GM18499 (cell line): ENCODE data around the gene ST8SIA3.

Experiments used
- ATAC-seq: cut with Tn5 transposase; IDR thresholded peaks from one replicate; pipeline ENCODE4 v1.9.1; 2021; ENCODE audit warnings: moderate number of reproducible peaks; ENCODE audit not compliant: insufficient read depth, unreplicated experiment

ST8SIA3 gene, protein sequence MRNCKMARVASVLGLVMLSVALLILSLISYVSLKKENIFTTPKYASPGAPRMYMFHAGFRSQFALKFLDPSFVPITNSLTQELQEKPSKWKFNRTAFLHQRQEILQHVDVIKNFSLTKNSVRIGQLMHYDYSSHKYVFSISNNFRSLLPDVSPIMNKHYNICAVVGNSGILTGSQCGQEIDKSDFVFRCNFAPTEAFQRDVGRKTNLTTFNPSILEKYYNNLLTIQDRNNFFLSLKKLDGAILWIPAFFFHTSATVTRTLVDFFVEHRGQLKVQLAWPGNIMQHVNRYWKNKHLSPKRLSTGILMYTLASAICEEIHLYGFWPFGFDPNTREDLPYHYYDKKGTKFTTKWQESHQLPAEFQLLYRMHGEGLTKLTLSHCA

GRCh38 chr18:57352271-57352701 is at the start of gene ST8SIA3:
Gene ST8SIA3 (plus strand): TSS chr18:57352557. CDS start chr18:57352847, 290 bp downstream.
- no peak for ATAC-seq

- no peak for ATAC-seq
Measured at GRCh38 chr18:57311472-57311871, 40.9 kb upstream of the ST8SIA3 start.

DNA sequence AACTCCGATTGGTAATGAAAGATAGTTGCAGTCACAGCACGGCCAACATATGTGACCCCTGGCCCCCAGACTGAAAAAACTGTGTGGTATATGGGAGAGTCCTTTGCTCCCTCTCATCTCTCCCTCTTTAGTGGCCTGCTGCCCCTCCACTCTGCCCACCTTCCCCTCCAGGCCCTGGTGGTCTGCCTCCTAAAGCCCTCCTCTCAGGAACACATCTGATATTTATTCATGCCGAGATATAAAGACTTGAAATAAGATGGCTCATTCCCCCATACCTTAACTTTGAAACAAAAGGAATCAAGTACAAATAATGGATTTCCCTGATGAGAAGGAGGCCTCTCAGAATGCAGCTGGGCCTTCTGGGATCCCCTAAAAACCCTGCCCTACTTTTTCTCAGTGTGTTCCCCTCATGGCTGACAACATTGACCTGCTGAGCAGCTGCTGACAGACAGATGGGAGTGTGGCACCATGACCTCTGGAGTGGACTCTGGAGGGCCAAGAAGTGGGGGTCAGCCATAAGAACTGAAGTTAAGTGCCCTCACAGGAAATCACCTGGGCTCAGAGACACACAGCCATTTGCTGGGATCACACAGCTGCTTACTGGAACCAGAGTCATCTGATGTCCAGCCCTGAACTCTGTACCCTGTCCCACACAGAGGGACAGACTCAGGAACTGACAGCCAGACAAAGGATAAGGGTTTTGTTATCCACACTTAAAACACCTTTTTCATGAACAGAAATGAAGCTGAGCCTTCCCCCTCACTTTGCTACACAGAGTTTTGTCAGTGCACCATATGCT is 39.8 kb upstream of the ST8SIA3 start:
- no peak for ATAC-seq

DNA sequence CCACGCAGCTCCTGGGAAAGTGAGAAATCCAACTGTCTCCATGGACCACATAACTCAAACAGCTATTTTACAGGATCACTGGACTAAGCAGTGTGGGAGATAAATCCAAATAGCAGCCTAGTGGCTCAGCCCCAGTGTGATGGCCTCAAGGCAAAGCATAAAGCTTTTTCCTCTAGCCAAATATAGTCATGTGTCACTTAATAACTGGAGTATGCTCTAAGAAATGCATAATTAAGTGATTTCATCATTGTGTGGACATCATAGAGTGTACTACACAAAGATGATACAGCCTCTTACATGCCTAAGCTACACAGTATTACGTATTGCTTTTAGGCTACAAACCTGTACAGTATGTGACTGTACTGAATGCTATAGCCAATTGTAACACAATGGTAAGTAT is 31.8 kb upstream of the ST8SIA3 start:
- no peak for ATAC-seq

DNA sequence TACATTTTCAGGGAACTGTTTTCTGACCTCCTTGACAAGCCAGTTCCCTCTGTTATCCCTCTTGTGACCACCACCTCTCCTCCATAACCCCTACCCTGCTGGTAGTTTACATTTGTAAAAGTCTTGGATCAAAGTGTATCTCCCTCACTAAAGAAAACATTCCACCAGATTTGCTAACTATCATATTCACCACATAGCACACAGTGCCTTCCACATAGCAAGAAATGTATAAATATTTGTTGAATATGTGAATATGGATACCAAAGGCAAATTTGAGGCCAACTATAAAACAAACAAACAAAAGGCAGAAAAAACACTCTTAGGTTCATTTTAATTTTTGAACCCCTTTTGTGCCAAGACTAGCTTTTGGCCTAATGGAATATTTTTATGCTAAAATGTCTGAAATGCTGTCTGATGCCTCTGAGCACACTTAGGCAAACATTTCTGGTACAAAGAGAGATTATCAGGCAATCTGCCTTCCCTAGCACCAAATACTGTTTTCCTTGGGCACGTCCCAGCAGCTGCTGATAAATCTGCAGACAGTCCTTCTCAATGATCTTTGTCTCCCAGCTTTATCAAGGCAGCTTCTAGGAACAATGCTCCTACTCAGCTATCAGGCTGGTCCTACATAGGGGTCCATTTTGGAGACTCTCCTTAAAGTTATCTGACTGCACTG is 26.7 kb upstream of the ST8SIA3 start:
- ATAC-seq: no peak

DNA sequence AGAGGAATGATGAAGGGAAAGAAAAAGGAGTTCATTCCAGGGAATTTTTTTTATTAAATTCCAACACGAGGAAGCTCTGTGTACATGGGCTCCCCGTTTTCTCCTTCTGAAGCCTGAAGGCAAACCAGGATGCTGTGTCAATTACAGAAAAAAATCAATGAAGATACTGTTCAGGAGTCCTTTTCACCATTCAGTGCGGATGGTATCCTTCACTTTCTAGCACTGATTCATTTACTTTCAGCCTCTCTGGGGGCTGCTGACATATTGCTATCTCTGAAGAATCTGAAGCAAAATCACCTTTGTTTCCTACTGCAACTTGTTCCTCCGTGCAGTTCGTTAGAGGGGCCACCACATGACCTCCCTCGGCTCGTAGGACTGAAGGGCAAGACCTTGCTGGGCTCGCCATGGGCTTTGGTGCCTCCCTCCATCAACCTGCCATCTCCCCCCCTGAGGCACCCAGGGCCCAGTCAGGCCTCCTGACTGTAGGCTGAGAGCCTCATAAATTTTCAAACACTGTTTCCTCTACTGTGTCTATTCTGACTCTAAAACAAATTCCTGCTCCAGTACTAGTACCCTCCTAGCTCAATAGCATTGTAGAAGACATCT is 25.5 kb upstream of the ST8SIA3 start:
- ATAC-seq: no peak

DNA sequence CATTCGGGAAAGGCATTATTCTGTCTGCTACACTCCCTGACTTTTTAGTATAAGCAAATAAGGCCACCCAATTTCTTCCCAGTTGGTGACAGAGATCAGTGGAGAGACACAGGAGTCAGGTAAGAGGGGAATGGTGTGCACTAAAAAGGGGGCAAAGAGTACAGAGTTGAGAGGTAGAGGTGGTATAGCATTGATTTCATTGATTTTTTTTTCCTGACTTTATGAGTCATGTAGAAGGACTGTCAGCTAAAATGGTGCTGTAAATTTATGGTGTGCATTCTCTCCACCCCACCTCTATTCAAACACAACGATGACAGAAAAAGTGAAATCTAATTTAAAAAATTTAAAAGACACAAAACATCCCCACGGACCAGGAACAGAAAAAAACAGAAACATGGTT is 23.7 kb upstream of the ST8SIA3 start:
- ATAC-seq: no peak

- ATAC-seq: no peak
Measured at GRCh38 chr18:57329856-57330255, 22.5 kb upstream of the ST8SIA3 start.

DNA sequence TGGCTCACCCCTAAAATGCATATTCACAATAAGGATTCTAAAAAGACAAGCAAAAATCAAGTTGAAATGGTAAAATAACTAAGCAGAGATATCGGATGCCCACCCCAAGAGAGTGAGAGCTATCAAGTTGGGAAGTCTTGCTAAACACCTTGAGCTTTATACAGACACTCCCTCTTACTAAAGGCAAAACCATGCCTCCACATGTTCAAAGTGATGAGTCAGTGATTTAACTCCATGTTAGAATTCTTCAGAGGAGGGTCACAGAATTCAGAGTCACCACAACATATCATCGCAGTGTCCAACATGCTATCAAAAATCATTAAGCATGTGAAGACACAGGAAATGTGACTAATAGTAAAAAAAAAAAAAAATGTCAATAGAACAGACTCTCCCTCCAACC is 20.6 kb upstream of the ST8SIA3 start:
- no peak for ATAC-seq

- no peak for ATAC-seq
Measured at GRCh38 chr18:57333940-57334339, 18.4 kb upstream of the ST8SIA3 start.

- no peak for ATAC-seq
Measured at GRCh38 chr18:57334383-57334782, 18.0 kb upstream of the ST8SIA3 start.

GRCh38 chr18:57336343-57336742 is 16.0 kb upstream of the ST8SIA3 start:
- ATAC-seq: no peak

DNA sequence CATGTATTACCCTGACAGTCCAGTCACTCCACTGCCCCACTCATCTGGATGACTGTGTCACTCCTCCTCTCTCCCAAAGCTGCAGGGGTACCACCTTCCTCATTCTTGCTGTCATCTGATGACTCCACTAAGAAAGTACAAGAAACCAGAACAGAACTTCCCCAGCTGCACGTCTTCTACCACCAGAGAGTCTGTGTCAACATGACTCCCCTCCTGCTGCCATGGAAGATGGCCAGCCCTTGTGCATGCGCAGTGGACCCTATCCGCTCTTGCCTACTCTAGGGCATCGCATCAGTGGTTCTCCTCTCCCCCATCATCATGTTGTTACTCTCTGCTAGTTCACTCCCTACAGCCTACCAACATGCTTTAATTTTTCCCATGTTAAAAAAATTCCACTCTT is 14.5 kb upstream of the ST8SIA3 start:
- ATAC-seq: no peak

DNA sequence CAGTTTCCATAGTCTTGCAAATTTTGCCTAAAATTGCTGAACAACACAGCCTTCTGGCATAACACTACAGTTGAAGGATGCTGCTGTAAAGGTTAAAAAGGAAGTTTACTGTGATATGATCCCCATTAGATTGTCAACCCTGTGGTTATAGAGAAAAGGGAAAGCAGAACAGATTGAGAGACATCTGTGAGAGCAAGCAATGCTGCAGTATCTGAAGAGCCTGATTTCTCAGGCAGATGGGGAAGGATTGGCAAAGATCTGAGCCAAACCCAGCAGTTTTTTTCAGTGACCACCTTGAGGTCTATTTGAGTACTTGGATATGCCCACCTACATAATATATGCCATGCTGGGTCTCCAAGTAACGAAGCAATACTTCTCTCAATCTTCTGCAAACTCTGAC is 8.5 kb upstream of the ST8SIA3 start:
- ATAC-seq: no peak

- ATAC-seq: no peak
Measured at GRCh38 chr18:57346876-57347275, 5.5 kb upstream of the ST8SIA3 start.

GRCh38 chr18:57347784-57348183 is 4.6 kb upstream of the ST8SIA3 start:
- ATAC-seq: no peak

GRCh38 chr18:57352761-57353136 is 392 bp downstream of the ST8SIA3 start:
- ATAC-seq: no peak

DNA sequence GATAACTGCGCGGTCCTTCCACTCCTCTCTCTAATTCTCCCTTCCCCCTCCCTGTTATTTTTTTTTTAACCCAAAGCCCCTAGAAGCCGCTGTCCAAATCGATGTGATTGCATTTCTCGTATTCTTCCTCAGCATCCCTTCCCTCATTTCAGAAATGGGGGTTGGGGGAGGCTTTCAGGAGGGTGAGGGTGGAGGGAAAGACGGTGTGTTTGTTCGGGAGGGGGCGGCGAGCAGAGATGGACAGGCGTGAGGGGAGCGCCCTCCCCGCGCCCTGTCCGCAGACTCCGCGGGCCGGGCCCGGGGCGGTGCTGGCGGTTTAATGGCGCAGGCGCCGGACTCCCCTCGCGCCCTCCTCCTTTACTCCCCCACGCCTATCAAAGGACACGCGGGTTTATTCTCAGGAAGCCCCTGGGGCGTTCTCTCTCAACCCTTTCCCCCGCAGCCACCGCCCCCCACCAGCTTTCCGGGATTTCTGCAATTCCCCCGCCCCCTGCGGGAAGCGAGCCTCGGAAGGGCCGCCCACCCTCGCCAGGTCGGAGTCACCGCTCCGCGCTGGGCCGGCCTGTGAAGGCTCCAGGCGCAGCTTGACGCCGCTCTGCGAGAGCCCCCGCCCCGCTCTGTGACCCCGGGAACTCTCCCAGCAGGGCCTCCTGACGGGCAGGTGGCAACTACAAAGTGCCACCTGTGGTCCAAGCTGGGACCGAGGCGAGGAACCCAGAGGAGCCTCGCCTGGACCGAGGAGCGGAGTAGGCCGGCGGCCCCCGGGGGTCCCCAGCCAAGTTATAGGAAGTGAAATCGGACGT is 981 bp downstream of the ST8SIA3 start:
- no peak for ATAC-seq

- no peak for ATAC-seq
Measured at GRCh38 chr18:57353940-57354461, 1.6 kb downstream of the ST8SIA3 start.

GRCh38 chr18:57359433-57359832 is 7.1 kb downstream of the ST8SIA3 start:
- no peak for ATAC-seq
